Activated T-helper 17 cell treated with anti-CD3 and anti-CD28 coated beads, Interleukin-2, amount 50 U/mL, for 72 hours (primary cell): ENCODE results near the gene MRPS27. TPM values are rescaled to one million over a fixed set of nuclear protein-coding genes. Genes with fewer than 3 reads are reported as not detected.

Source experiments
- total RNA-seq, 2 donors: library from RNA; stranded (reverse); gene quantifications; one replicate each; pipeline ENCODE4 v1.2.3, GENCODE V29; 2022

The MRPS27 gene
- total RNA-seq, 2 donors from 2014 or later, result 71.2 to 88.3 TPM

Other genes with a start within 250 kb of the MRPS27 start
- under 1 TPM; 0.04 to 0.11 TPM for gene MAP1B, start 212.8 kb downstream of the MRPS27 start, total RNA-seq
- gene PTCD2, start 133 bp upstream of the MRPS27 start, total RNA-seq, result 10 to 100 TPM in 1 of 2 donors, 1 to 10 TPM in 1; 9.1 to 14.8 TPM
- not detected for gene ZNF366, start 187.2 kb upstream of the MRPS27 start, total RNA-seq